Keratinocyte (primary cell): ENCODE measurements around the gene PXYLP1. TPM values are rescaled to one million over a fixed set of nuclear protein-coding genes. Genes with fewer than 3 reads are reported as not detected.
A peak's percentile ranks its signal among the peaks of the same experiment; 100 is the strongest.

Experiments
- DNase-seq: peaks from one replicate; pipeline ENCODE4 v3.0.0-alpha.2; 2011; ENCODE audit warnings: low read depth, missing footprints, low spot score
- FAIRE-seq: peaks from 2 replicates; lab custom pipeline; 2011; peaks lifted over from hg19 to GRCh38; lab: Jason Lieb, UNC
- H2AFZ ChIP-seq: 2 replicates; pipeline ENCODE4 v1.6.0; 2012; ENCODE audit warnings: low read length, control low read depth, inconsistent platforms; ENCODE audit not compliant: control insufficient read depth
- H3K27ac ChIP-seq: 2 replicates; pipeline ENCODE4 v1.5.1; 2011; ENCODE audit warnings: low read length; ENCODE audit not compliant: control insufficient read depth, insufficient read depth
- H3K27me3 ChIP-seq: 3 replicates; pipeline ENCODE4 v1.6.0; 2011; ENCODE audit warnings: low read length; ENCODE audit not compliant: control insufficient read depth, insufficient read depth; ENCODE audit errors: extremely low read depth
- H3K36me3 ChIP-seq, 2 experiments: 2 replicates in 1 of 2; 3 replicates in 1 of 2; pipeline ENCODE4 v1.5.1; 2011; ENCODE audit warnings: low read length in 2 of 2, mild to moderate bottlenecking in 1 of 2; ENCODE audit not compliant: control insufficient read depth in 2 of 2, insufficient read depth in 2 of 2; ENCODE audit errors: extremely low read depth in 1 of 2
- H3K4me1 ChIP-seq: 3 replicates; pipeline ENCODE4 v1.5.1; 2011; ENCODE audit warnings: low read length; ENCODE audit not compliant: control insufficient read depth, insufficient read depth; ENCODE audit errors: extremely low read depth
- H3K4me2 ChIP-seq: 3 replicates; pipeline ENCODE4 v1.6.0; 2011; ENCODE audit warnings: low read depth, low read length; ENCODE audit not compliant: control insufficient read depth, insufficient read depth; ENCODE audit errors: extremely low read depth
- H3K4me3 ChIP-seq, 3 experiments: fragments of 200-600 bp in 1 of 3; sonication (generic) in 1 of 3; 2 replicates in 2 of 3; 3 replicates in 1 of 3; pipeline ENCODE4 v1.5.1; 2011 to 2016; ENCODE audit warnings: low read length in 3 of 3, mild to moderate bottlenecking in 3 of 3, control low read depth in 2 of 3, inconsistent platforms in 1 of 3, low read depth in 1 of 3, mixed read lengths in 1 of 3, mixed run types in 1 of 3, moderate library complexity in 1 of 3; ENCODE audit not compliant: control insufficient read depth in 2 of 3, insufficient read depth in 2 of 3; ENCODE audit errors: extremely low read depth in 1 of 3
- H3K79me2 ChIP-seq: 2 replicates; pipeline ENCODE4 v1.6.0; 2012; ENCODE audit warnings: low read length; ENCODE audit not compliant: control insufficient read depth, insufficient read depth
- H3K9ac ChIP-seq: 3 replicates; pipeline ENCODE4 v1.6.0; 2011; ENCODE audit warnings: low read length; ENCODE audit not compliant: control insufficient read depth, insufficient read depth; ENCODE audit errors: extremely low read depth
- H3K9me1 ChIP-seq: 3 replicates; pipeline ENCODE4 v1.6.0; 2011; ENCODE audit warnings: low read length; ENCODE audit not compliant: control insufficient read depth, insufficient read depth; ENCODE audit errors: extremely low read depth
- H3K9me3 ChIP-seq: 2 replicates; pipeline ENCODE4 v1.5.1; 2012; ENCODE audit warnings: low read depth, low read length; ENCODE audit not compliant: control insufficient read depth
- H4K20me1 ChIP-seq: 3 replicates; pipeline ENCODE4 v1.6.0; 2011; ENCODE audit warnings: low read length; ENCODE audit not compliant: control insufficient read depth, insufficient read depth; ENCODE audit errors: extremely low read depth
- EZH2 ChIP-seq: IDR thresholded peaks from one replicate; pipeline ENCODE4 v1.6.1; 2012; ENCODE audit warnings: inconsistent platforms, mild to moderate bottlenecking, low read length, moderate library complexity
- dilution Hi-C: fragments of 300-500 bp; cut with MboI; formaldehyde crosslinking; loops from one replicate; pipeline ENCODE4 v1.7.0; 2020; ENCODE audit warnings: low sequenced_read_pairs; ENCODE audit not compliant: extremely low pct_ligation_motif_present
- polyA plus RNA-seq, 5 experiments: library from polyadenylated mRNA; depleted of rRNA in 3 of 5; stranded (reverse) in 3 of 5; stranded (forward) in 1 of 5; unstranded in 1 of 5; fragments of >200 nt; gene quantifications; 1 replicate in 1 of 5; 2 replicates in 3 of 5; 3 replicates in 1 of 5; pipeline versions ENCODE4 v1.2.1 to v1.2.3, GENCODE V29; 2011 to 2012; ENCODE audit warnings: missing spikeins in 2 of 5, low read depth in 1 of 5, low replicate concordance in 1 of 5
- TF ChIP-seq, protein P1 (sequence below), 3 experiments: IDR thresholded peaks in 1 of 3; conservative IDR thresholded peaks in 1 of 3; optimal IDR thresholded peaks in 1 of 3; 2 replicates in 2 of 3; 3 replicates in 1 of 3; pipeline versions ENCODE3 to v1.5.1; 2011; ENCODE audit warnings: low read length in 3 of 3, mild to moderate bottlenecking in 3 of 3, moderate library complexity in 2 of 3, control low read depth in 1 of 3, inconsistent platforms in 1 of 3; ENCODE audit not compliant: insufficient read depth in 2 of 3; ENCODE audit errors: extremely low read depth in 1 of 3

Gene PXYLP1
- polyA plus RNA-seq, 1 donor (not counting 4 experiments of a cell fraction or from before 2014, with no cell fraction given) = 3.0 TPM

- FAIRE-seq = peak; percentile 36
- Histone ChIP-seq H3K27me3 (no peaks in the 10 kb centered on the region), H3K4me1 (peaks cover 24% of the 10 kb centered on the region), H3K9ac (no peak overlapping the region), H2AFZ (no peak overlapping the region), H3K9me1 (no peaks in the 10 kb centered on the region), H3K9me3 (no peaks in the 10 kb centered on the region), H3K36me3 (no peaks in the 10 kb centered on the region), H3K79me2 (no peaks in the 10 kb centered on the region), H3K27ac (no peak overlapping the region), H4K20me1 (no peaks in the 10 kb centered on the region), H3K4me2 (no peak overlapping the region), H3K4me3 (no peak overlapping the region)
- DNase-seq = no peak
- TF ChIP-seq EZH2 = no peak
- TF ChIP-seq, protein P1, sequence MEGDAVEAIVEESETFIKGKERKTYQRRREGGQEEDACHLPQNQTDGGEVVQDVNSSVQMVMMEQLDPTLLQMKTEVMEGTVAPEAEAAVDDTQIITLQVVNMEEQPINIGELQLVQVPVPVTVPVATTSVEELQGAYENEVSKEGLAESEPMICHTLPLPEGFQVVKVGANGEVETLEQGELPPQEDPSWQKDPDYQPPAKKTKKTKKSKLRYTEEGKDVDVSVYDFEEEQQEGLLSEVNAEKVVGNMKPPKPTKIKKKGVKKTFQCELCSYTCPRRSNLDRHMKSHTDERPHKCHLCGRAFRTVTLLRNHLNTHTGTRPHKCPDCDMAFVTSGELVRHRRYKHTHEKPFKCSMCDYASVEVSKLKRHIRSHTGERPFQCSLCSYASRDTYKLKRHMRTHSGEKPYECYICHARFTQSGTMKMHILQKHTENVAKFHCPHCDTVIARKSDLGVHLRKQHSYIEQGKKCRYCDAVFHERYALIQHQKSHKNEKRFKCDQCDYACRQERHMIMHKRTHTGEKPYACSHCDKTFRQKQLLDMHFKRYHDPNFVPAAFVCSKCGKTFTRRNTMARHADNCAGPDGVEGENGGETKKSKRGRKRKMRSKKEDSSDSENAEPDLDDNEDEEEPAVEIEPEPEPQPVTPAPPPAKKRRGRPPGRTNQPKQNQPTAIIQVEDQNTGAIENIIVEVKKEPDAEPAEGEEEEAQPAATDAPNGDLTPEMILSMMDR (optimal IDR thresholded peaks at IDR 0.05 in 1 of 3, IDR thresholded peaks at IDR 0.05 in 1 of 3, conservative IDR thresholded peaks at IDR 0.05 in 1 of 3; ENCODE audit: extremely low read depth in 1 of 3, insufficient read depth in 2 of 3, low read length in 3 of 3) = no peak
- dilution Hi-C loops = no loop called here
These were observed 11.7 kb downstream of the PXYLP1 start for GRCh38 chr3:141243271-141243707.

- H3K36me3 ChIP-seq = no peaks in the 10 kb centered on the region
- TF ChIP-seq, protein P1 (optimal IDR thresholded peaks at IDR 0.05 in 1 of 3, IDR thresholded peaks at IDR 0.05 in 1 of 3, conservative IDR thresholded peaks at IDR 0.05 in 1 of 3; ENCODE audit: extremely low read depth in 1 of 3, insufficient read depth in 2 of 3, low read length in 3 of 3) = no peak
- TF ChIP-seq EZH2 = no peak
- H3K79me2 ChIP-seq = no peaks in the 10 kb centered on the region
- peaks cover 12% of the 10 kb centered on the region for H3K4me1 ChIP-seq
- no peaks in the 10 kb centered on the region for H3K9me1 ChIP-seq
- no peak for DNase-seq
- no peak overlapping the region for H3K9ac ChIP-seq
- no peaks in the 10 kb centered on the region for H3K9me3 ChIP-seq
- dilution Hi-C loops = no loop called here
- no peak for FAIRE-seq
- no peaks in the 10 kb centered on the region for H3K27me3 ChIP-seq
- no peak overlapping the region for H3K4me2 ChIP-seq
- H3K27ac ChIP-seq = no peak overlapping the region
- no peak overlapping the region for H2AFZ ChIP-seq
- no peaks in the 10 kb centered on the region for H4K20me1 ChIP-seq
- no peak overlapping the region for H3K4me3 ChIP-seq
These were observed 14.8 kb downstream of the PXYLP1 start for GRCh38 chr3:141246224-141246957.
